Right renal pelvis (tissue), 4 donors: ENCODE data around the gene HVCN1. TPM values are rescaled to one million over a fixed set of nuclear protein-coding genes. Genes with fewer than 3 reads are reported as not detected.

Experiments
- DNase-seq, 4 donors: peaks; one replicate each; pipeline ENCODE4 v3.0.0-alpha.2; 2013; ENCODE audit warnings: low read depth in 4 of 4, low spot score in 3 of 4, missing footprints in 1 of 4
- polyA plus RNA-seq, 4 donors: library from polyadenylated mRNA; unstranded; fragments of 120-200 nt; gene quantifications; one replicate each; pipeline ENCODE4 v1.2.1, GENCODE V29; 2013; ENCODE audit not compliant: insufficient read length in 4 of 4

HVCN1 gene
- polyA plus RNA-seq, 4 donors = 9.1 to 11.2 (median 10.2) TPM

DNA sequence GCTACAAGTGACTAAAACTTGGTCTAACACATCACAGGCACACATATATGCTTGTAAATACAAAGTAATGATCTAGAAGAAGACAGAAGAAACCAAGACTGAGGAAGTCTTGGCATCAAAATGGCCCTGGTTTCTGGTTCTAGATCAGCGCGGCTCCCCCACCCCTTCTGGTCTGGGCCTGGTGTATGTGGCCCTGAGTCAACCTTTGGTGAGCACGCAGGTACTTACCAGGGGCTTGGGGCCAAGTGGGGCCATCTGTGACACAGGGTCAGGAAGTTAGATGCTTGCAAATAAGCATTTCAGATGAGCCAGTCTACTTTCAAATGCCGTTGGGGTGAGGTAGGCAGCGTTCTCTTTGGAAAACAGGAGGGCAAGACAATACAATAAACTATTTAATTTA, 13.2 kb upstream of the HVCN1 start:
- DNase-seq = no peak

DNA sequence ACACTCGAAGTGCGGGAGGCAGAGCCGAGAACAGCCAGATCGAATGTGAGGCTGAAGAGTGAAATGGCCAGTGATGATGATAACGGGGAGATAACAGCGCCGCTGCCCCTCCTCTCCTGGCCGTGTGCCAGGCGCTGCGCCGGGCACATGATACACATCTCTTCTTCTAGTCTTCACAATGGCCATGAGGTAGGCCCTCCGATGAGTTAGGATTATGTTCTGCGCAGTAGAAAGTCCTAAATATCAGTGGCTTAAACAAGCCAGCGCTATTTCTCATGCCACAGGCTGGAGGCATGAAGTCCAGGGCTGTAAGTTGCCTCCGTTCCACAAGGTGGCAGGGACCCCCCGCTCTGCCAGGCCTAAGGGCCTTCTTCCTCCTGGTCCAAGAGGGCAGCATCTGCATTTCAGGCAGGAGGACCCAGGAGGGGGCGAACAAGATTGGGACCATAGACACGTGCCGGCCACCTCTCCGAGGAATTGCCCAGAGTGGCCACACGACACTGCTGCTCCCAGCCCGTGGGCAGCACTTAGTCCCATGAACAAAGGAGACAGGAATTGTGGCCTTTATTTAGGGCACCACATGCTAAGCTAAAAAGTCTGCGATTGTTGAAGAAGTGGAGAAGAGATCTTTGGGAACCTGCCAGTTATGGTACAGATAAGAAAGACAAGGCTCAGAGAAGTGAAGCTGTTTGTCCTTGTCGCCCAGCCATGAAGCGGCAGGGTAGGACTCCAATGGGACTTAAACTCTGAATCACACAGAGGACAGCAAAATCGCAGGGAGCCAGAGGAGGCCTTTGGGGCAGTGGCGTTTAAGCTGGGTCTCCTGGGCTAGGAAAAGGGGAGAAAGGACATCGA, 10.9 kb upstream of the HVCN1 start:
- no peak for DNase-seq

DNA sequence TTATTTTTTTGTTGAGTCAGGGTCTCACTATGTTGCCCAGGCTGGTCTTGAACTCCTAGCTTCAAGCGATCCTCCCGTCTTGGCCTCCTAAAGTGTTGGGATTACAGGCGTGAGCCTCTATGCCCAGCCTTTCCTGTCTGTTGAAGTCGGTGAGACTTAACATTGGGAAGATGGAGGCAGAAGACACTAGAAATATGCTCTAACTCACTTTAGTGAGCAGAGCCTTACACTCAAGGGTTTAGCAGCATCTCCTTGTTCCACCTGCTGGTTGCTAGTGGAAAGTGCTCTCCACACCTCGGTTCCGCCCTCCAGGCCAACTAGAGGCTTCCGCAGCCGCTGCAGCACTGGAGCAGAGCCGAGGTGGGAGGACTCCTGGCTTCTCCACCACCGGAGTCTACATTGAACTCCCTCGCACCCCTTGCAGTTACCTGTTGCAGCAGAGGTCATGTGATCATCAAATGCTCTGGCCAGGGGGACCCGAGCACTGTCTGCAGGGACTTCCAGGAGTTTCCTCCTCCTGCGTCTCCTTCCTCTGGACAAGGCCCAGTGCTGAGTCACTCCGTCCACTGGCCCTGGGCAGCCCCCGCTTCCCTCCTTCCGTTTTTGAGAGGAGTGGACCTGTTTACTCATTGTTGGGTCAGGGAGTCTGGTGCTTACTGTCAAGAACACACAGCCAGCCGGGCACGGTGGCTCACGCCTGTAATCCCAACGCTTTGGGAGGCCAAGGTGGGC, 9.4 kb upstream of the HVCN1 start:
- peak in 2 of 4 donors; percentile 33 to 43 for DNase-seq

DNA sequence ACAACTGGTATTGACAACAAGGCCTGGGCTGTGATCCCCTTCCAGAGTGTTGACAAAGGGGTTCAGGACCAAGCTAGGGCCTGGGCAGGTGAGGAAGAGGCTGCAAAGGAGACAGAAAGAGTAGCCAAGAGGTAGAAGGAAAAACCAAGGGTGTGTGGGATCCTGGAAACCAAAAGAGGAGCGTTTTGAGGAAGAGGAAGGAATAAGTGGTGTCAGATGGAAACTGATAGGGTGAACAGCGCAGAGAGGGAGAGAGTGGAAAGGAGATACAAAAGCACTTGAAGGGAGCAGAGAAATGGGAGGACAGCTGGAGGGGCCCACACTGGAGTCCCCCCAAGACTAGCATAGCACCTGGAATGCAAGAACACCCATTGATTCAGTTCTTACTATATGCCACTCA, 8.3 kb upstream of the HVCN1 start:
- no peak for DNase-seq

DNA sequence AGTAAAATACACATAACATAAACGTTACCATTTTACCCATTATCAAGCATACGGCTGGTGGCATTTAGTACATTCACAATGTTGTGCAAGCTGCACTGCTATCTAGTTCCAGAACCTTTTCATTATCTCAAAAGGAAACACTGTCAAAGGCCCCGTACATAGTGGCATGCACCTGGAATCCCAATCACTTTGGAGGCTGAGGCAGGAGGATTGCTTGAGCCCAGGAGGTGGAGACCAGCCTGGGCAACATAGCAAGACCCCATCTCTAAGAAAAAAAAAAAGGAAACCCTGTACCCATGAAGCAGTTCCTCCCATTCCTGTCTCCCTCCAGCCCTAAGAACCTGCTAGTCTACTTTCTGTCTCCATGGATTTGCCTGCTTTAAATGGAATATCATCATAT, 7.4 kb upstream of the HVCN1 start:
- DNase-seq = no peak

DNA sequence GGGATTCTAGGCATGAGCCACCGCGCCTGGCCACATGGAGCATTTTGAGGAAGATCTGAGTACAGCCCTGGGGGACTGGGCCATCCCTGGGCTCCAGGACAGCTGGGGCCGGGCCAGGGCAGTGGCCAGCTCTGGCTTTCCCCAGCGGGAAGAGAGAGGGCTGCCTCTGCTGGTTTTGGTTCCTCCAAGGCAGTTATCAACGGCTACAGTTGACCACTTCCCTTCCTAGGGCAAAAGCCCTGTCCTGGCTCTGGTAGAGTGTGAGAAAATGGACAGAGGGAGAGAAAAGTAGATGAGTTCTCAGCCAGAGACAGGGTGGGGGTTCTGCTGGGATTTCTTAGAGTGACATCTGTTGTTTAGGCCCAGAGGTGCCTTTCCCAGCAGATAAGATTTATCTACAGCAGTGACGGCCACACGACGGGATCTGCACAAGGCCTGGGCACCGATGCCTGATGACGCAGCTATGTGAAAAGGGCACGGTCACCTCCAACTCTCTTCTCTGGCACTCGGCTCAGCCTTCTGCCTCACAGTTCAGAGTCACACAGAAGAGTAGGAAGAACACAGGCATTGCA, 5.5 kb upstream of the HVCN1 start:
- no peak for DNase-seq

DNA sequence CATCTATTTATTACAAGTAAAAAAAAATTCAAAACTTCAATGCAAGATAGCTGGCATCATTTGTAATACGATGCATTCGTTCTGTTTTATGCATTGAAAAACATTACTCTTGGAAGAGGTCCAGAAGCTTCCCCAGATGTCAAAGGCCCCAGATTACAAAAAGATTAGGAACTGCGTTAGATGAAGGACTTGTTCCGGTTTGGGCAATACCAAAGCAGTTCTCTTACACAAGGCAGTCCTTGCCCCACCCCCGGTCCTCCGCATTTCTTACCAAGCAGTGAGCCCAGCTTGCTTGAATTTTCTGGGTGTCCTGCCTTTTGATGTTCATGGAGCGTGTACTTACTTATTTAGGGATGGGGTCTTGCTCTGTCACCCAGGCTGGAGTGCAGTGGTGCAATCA, 4.8 kb upstream of the HVCN1 start:
- no peak for DNase-seq

DNA sequence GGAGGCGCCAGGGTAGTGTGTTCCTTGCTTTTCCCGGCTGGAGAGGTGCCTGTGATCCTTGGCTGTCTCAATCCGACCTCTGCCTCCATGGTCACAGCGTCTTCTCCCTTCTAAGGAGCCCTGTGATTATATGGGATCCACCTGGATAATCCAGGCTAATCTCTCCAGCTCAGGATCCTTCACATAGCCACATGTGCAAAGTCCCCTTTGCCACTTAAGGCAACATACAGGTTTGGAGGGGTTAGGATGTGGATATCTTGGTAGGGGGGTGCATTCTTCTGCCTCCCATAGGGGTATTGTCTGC, 1.2 kb upstream of the HVCN1 start:
- DNase-seq = no peak

DNA sequence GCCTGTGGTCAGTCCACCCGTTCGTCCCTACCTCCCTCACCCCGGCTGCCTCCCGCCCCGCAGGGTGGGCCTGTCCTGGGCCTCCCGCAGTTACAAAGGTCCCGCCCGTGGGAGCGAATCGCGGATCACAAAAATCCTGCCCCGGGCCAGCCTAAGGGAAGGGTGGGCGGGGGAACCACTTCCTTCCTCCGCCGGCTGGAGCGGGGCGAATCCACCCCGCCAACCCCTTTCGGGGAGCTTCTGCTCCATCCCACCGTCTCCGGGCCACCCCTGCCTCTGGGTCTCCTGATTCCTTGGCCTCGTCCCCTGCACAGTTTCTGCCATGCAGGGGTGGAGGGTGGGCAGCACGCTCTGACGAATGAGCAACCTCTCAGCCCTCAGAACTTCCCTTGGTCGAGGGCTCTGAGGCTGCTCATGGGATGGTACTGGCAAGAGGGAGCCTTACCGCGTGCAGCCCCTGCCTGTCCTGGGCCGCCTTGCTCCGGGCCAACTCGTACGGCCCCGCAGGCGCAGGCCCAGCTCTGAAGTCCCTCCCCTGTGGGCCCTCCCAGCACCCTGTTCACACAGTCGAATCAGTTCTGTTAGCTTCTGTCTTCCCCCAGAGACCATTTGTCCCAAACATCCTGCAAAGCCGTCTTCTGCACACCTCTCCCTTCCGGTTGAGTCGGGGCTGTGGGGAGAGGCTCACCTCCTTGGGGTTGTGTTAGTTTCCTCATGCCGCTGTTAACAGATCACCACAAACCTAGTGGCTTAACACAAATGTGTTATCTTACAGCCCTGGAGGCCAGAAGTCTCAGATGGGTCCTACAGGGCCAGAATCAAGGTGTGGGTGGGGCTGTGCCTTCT, 589 bp upstream of the HVCN1 start:
- DNase-seq = peak in 3 of 4 donors; percentile 17 to 43 (median 25)

DNA sequence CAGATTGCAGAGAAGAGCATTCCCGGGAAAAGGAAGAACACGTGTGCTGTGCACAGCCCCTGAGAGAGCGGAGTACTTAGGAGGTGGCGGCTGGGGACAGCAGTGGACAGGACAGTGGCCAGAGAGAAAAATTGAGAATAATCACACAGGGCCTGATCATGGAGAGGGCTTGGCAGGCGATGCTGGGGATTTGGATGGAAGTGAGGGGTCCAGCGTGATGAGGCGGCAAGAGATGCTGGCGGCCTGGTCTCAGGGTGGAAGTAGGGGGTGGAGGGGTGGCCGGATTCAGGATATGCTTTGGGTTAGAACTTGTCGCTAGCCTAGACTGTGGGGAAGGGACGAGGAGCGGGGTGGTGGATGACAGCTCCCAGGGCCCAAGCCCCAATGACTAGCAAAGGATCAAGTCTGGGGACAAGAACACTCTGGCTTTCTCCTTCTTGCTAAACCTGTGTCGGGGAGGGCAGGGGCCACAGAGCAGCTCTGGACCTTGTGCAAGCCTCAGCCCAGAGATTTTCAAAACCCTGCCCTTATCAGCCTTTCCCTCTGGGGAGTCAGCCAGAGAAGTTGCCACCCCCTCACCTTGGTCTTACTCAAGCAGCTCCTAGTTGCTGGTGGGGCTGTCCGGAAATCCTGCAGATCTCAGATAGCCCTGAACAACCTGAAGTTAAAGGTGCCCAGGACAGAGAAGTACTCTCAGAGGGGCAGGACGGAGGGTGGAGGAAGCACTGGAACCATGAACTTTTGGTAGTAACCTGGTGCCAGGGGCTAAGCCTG, 1.3 kb downstream of the HVCN1 start:
- no peak for DNase-seq

DNA sequence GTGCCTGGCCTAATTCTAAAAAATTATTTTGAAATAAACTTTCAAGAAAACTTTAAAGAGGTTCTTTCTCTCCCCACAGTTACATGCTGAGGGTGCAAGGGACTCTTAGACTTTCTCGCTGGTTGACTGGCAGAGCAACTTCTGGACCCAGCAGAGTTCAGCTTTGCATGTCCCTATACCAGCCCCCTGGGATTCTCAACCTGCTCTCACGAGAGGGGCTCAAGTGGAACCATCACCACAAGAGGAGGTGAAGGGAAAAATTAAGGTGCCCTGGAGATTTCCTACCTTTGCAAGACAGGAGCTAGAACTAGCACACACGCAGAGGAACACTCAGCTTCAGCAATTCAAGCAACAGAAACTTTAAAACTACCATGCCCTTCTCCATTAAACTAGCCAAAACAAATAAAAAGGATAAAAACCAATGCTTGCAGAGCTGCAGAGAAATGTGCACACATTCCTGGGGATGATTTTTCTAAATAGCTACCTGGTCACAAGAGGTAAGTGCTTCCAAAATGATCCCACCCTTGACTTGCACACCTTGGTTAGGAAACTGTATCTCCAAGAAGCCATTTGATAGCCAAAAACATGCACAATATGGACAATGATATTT, 2.5 kb downstream of the HVCN1 start:
- DNase-seq = no peak

DNA sequence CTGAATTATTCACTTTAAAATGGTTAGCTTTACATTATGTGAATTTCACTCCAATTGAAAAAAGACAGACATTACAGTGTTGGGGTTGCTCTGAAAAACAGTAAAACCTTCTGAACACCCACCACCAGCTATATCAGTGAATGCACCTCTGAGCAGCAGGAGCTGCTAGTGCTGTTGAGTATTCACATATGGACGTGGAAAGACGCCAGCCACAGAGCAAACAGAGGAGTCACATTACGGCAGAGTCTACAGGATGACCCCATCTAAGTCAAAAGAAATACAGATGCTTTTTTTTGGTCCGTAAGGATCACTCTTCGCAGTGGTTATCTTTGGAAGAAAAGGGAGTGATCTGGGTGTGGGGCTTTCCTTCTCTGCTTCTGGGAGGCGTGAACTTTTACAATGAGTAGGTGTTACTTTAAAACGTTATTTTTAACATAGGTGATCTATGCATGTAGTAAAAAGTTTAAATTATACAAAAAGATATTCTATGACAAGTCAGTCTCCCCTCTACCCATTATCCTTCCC, 4.5 kb downstream of the HVCN1 start:
- no peak for DNase-seq

DNA sequence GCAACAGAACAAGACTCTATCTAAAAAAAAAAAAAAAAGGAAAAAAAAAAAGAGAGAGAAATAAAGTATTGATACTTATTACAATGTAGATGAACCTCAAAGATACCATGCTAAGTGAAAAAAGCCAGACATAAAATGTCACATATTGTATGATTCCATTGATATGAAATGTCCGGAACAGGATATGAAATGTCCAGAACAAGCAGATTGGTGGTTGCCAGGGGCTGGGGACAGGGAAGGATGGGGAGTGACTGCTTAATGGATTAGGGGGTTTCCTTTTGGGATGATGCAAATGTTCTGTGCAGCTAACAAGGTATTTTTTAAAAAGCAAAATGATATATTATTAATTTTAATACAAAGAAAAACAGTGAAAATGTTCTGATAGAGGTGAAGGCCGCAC, 5.0 kb downstream of the HVCN1 start:
- no peak for DNase-seq

DNA sequence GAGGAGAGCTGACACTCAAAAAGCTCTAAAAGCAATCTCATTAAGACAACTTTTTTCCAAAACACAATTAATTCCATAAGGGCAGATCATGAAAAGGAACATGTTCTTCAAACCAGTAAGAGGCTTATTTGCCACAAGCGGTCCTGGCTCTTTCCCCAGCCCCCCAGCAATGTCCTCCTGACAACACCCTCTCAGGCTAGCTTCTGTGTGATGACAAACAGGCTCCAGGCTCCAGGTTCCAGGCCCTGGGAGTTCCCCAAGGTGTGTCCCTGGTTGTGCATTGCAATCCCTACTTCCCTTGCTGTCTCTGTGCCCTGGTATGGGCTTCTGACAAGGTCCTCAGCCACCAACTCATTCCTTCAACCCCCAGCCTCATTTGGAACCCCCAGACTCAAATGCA, 8.9 kb downstream of the HVCN1 start:
- DNase-seq = no peak

DNA sequence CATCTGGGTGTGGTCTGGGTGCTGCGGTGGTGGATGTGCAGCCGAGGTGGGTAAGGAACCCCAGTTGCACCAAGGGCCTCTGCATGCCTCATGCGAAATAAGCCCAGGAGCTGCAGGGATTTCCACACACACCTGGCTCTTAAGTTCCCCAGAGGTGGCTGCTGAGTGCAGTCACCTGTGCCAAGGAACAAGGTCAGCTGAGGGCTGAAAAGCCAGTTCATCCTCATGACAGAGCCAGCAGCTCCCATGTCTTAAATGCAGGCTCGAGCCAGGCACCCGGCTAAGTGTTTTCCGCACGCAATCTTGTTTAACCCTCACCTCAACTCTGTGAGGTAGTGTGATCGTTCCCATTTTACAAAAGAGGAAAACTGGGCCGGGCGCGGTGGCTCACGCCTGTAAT, 9.7 kb downstream of the HVCN1 start:
- DNase-seq = no peak

DNA sequence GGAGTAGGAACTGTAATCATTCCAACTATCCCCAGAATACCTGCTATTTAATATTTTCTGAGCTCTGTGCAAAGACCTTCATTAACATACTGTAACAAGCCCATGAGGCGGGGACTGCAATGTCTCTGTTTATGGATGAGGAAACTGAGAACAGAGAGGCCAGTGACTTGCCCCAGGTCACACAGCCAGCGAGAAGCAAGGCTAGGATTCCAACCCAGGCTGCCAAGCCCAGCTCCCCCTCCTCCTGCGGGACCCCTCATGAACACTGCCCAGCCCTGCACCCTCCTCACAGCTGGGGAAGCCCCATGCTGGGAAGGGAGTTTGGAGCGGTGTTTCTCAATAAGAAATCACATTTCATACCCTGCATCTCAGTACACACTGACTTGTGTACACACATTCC, 10.9 kb downstream of the HVCN1 start:
- no peak for DNase-seq

DNA sequence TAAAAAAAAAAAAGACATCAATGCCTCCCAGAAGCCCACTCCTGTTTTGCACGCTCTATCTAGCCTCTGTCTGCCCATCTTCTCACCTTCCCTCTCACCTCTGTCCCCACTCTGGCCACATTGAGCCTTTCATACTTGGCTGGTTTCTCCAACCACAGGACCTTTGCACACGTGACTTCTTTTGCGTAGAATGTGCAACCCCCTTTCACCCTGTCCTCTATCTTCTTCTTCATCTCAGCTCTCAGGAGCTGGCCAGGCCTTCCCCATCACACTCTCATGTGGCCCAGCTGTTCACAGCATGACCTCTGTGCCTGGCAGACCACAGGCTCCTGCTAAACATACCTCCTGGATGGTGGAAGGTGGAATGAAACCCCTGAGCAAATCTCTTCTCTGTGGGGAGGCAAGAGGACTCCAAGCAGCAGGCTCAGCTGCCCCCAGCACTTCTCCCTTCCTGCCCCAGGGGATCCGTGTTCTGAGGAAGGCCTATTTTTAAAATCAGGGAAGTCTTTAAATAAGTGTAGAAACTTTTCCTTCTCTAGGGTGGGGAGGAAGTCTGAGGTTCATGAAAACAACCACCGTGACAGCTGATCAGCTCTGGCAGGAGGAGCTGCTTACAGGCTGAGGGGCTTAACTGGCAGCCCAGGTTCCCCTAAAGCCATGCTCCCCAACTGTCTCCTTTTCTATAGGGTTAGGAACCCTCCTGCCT, 11.6 kb downstream of the HVCN1 start:
- no peak for DNase-seq

DNA sequence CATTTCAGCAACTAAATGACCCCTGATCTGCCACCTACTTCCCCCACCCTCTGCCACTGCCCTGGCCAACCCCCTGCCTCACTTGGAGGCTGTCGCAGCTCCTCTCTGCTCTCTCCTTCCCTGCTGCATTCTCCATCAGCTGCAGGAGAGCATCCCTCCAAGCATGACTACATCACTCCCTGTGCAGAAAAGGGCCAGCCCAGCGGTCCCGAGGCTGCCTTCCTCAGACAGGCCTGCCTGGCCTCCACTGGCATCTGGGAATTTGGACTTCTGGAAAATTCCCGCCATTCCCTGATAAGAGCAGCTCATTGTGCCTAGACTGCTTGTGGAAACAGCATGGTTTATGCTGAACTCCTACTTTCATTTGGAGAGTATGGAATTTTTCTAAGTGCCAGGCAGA, 12.7 kb downstream of the HVCN1 start:
- DNase-seq = no peak

DNA sequence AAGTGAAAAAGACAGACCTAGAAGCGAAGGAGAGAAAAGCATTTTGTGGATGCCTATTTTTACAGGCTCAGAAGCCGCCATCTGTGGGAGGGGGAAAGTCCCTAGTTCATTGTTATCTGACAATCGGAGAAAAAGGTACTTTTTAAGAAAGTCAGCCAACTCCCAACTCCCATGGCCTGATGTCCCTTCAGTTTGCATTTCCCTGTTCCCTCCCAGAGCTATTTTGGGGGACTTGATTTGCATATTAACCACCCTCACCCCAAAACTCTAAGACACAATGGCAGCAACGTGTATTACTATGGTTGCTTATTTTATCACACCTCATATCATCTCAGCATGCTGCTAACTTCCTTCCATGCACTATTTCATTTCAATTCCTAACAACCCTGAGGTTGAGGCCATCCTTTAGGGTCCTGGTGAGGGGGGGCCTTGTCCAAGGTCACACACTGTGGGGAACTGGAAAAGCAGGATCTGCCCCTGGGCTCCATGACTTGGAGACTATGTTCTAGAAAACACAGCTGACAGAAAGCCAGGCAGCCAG, 18.7 kb downstream of the HVCN1 start:
- DNase-seq = no peak
